HepG2 (cell line): ENCODE data around the gene ZDHHC21.

Source experiments
- SETDB1 ChIP-seq: sonication (generic); formaldehyde crosslinking; IDR thresholded peaks from 2 replicates; pipeline ENCODE4 v1.5.1; 2020; ENCODE audit warnings: missing genetic modification reagents, mild to moderate bottlenecking, borderline replicate concordance
- ZNF121 ChIP-seq: sonication (generic); formaldehyde crosslinking; IDR thresholded peaks from 2 replicates; pipeline ENCODE4 v1.5.0; 2020; ENCODE audit warnings: mild to moderate bottlenecking, missing genetic modification reagents
- ZSCAN30 ChIP-seq: sonication (generic); formaldehyde crosslinking; IDR thresholded peaks from 2 replicates; pipeline ENCODE4 v1.5.0; 2020; ENCODE audit warnings: mild to moderate bottlenecking, missing genetic modification reagents
- TF ChIP-seq, protein P1 (sequence below): sonication (generic); formaldehyde crosslinking; IDR thresholded peaks from 2 replicates; pipeline ENCODE4 v1.5.0; 2020; ENCODE audit warnings: mild to moderate bottlenecking, missing genetic modification reagents, moderate library complexity

GRCh38 chr9:14731294-14731981 is 38.2 kb upstream of the ZDHHC21 start:
- TF ChIP-seq SETDB1 (CRISPR knock-in tag) (no peak), ZNF121 (CRISPR knock-in tag) (no peak), ZSCAN30 (no peak)
- TF ChIP-seq, protein P1, sequence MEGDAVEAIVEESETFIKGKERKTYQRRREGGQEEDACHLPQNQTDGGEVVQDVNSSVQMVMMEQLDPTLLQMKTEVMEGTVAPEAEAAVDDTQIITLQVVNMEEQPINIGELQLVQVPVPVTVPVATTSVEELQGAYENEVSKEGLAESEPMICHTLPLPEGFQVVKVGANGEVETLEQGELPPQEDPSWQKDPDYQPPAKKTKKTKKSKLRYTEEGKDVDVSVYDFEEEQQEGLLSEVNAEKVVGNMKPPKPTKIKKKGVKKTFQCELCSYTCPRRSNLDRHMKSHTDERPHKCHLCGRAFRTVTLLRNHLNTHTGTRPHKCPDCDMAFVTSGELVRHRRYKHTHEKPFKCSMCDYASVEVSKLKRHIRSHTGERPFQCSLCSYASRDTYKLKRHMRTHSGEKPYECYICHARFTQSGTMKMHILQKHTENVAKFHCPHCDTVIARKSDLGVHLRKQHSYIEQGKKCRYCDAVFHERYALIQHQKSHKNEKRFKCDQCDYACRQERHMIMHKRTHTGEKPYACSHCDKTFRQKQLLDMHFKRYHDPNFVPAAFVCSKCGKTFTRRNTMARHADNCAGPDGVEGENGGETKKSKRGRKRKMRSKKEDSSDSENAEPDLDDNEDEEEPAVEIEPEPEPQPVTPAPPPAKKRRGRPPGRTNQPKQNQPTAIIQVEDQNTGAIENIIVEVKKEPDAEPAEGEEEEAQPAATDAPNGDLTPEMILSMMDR (CRISPR knock-in tag) = no peak
